ENCODE results near the gene COL1A1.

The COL1A1 gene

DNA sequence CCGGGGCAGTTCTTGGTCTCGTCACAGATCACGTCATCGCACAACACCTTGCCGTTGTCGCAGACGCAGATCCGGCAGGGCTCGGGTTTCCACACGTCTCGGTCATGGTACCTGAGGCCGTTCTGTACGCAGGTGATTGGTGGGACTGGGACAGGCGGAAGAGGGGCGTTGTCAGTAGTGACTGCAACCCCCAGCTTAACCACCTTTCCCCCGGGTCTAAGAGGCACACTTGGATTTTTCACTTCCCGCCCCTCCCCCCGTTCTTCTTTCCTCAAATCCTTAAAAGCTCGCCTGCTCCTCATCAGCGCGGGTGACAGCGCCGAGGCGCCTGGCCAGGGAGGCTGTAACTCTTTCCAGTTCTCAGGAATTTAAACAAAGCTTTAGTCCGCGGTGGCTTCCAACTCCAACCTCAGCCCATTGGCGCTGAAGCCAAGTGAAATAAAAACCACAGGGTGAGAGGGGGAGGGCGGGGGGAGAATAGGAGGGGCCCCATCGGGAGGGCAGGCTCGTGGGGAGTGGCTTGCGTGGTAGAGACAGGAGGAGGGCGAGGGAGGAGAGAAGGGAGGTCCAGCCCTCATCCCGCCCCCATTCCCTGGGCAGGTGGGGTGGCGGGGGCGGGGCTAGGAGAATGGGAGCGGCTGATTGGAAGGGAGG is 1.5 kb downstream of the COL1A1 start:
- no peak for DNase-seq (ENCODE audit: low spot score)

DNA sequence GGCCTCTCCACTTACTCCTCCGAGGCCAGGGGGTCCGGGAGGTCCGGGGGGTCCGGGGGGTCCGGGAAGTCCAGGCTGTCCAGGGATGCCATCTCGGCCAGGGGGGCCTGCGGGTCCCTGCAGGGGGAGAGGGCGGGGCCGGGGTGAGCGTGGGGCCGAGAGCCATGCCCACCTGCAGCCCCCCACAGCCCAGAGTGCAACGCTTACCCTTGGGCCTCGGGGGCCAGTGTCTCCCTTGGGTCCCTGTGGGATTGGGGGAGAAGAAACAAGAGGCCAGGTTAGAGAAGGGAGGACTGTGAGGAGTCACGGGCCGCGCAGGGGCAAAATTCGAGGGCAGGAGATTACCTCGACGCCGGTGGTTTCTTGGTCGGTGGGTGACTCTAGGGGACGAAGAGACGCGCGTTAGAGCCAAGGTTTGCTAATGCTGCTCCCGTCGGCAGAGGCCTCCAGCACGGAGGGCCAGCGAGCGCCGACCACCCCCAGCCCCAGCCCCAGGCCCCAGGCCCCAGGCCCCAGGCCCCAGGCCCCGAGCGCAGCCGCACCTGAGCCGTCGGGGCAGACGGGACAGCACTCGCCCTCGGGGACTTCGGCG is 2.1 kb downstream of the COL1A1 start:
- DNase-seq (ENCODE audit: low spot score): no peak

DNA sequence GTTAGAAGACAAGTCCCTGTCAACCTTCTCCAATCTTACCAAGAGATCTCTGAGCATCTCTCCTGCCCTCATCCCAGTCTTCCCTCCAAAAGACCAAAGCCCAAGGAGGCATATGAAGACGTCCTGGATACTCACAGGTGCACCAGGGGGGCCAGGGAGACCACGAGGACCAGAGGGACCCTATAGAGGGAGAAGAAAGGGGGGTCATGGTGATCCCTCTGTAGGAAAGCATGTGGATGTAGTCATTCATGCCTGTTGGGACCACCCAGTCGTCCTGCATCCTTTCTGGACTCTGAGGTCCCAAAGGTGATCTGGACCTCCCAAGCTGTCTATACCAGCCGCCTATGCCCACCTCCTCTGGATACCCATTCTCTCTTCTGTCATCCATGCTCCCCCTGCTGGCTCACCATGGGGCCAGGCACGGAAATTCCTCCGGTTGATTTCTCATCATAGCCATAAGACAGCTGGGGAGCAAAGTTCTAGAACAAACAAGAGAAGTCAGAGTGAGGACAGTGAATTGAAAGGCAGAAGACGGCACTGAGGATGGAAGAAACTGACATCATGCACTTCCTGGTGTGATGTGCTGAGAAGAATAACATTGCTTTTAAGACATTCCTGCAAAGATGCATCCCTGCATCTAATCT is 3.3 kb downstream of the COL1A1 start:
- DNase-seq (ENCODE audit: low spot score): no peak

DNA sequence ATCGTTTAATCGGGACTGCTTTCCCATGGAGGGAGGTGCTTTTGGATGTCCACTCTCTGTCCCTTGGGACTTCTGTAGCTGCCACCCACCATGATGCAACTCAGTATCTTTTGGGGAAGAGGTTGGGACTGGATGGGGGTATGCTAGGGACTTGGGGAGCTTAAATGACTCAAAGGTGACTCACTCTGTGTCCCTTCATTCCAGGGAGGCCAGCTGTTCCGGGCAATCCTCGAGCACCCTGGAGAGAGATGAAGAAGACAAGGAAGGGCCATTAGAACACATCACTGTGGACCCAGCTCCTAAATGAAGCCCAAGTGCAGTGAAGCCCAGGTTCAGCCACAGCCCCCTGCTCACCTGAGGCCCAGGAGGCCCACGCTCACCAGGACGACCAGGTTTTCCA is 4.6 kb downstream of the COL1A1 start:
- no peak for DNase-seq (ENCODE audit: low spot score)

DNA sequence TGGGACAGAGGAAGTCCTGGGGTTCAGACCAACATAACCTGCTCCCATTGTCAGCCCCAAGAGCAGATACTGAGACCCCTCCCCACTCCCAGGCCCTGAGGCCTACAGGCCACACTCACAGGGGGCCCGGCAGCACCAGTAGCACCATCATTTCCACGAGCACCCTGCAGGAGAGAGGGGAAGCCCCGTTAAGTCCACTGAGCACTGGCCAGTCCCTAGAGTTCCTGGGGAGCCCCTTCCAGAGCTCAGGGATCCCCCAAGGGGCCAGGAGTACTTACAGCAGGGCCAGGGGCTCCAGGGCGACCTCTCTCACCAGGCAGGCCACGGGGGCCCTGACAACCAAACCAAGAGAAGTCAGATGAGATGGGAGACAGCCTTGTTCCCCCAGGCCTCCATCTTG is 5.4 kb downstream of the COL1A1 start:
- no peak for DNase-seq (ENCODE audit: low spot score)

DNA sequence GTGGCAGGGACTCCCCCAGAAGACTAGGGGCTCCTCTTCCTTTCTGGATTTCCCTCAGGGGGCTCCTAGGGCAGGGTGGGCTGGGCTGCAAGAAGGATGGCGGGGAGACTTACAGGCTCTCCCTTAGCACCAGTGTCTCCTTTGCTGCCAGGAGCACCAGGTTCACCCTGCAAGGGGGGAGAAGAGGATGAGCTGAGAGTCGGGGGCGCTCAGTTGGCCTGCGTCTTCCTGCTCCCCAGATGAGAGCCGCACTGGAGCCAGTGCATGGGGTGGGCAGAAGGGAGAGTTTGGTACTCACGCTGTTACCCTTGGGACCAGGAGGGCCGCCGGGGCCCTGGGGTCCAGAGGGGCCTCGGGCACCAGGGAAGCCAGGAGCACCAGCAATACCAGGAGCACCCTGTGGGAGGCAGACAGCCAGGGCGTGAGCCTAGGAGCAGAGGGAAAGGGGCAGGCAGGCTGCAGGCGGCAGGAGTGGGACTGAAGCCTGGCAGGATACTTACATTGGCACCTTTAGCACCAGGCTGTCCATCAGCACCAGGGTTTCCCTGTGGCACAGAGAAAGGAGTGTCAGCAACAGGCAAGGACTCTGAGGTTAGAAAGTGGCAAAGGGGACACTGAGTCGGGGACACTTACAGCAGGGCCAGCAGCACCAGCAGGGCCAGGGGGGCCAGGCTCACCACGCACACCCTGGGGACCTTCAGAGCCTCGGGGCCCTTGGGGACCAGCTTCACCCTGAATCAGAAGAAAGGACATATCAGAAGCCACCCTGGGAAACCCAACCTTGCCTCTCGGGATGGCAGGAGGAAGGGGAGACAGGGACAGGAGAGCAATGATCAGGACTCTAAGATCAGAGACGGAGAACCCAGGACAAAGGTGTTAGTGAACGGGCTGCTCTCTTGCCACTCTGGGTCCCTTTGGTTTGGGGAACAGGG is 6.2 kb downstream of the COL1A1 start:
- no peak for DNase-seq (ENCODE audit: low spot score)

DNA sequence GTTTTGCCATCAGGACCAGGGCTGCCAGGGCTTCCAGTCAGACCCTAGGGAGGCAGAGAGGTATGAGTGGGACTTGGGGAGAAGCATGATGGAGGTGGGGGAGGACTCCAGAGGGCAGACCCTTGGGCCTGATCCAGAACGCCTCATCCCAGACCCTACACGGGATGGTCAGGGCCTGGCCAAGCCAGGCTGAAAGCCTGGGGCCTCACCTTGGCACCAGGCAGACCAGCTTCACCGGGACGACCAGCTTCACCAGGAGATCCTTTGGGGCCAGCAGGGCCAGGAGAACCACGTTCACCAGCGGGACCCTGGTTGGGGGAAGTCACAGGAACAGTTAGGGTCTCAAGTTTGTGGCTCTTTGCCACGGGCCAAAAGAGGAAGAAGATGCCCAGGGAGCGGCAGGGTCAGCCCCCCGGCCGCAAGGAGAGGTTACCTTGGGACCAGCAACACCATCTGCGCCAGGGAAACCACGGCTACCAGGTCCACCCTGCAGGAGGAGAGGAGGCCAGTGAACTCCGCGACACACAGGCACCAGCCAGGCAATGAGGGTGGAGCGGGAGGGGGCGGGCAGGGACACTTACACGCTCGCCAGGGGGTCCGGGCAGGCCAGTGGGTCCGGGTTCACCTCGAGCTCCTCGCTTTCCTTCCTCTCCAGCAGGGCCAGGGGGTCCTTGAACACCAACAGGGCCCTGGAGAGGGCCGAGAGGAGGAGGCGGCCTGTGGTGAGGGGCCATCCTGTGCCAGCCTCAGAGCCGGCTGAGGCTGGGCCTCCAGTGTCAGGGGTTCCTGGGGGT is 7.1 kb downstream of the COL1A1 start:
- no peak for DNase-seq (ENCODE audit: low spot score)

DNA sequence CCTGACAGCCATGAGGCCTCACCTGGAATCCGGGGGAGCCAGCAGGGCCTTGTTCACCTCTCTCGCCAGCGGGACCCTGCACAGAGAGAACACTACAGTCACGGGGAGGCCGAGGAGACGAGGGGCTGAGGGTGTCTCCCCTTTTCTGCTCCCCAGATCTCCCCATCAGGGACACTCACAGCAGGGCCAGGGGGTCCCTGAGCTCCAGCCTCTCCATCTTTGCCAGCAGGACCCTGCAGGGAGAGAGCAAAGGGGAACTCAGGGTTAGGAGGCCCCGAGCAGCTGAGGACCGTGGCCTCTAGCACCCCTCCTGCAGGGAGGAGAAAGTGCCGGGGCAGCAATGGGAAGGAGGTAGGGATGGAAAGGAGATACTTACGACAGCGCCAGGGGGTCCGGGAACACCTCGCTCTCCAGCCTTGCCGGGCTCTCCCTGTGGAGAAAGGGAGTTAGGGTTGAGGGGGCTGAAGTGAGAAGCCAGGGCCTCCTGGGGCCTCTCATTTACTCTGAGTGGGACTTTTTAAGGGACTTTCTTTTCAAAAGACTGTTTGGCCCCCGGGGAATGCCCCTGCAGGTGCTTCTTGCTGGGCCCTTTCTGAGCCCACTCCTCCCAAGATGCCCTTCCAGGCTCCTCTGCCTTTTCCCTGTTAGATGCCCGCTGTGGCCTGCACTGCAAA is 8.7 kb downstream of the COL1A1 start:
- DNase-seq (ENCODE audit: low spot score): no peak

DNA sequence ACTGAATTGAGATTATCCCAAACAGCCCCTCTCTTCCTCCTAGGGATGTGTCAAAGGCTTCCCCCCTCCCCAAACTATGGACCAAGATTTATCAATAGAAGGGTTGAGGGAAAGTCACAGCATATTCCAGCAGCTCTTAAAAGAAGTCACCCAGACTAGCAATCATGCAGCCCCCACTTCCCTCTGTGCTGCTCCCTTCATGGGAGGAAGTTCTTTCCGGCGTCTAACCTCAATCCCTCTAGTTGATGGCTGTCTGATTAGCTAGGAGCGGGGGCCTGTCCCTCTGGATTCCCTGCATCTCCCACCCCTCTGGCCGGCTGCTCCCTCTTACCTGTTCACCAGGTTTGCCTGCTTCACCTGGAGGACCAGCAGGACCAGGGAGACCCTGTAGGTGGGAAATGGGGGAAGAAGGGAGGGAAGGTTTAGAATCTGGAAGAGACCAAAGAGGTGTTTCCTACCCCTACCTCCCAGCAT is 9.2 kb downstream of the COL1A1 start:
- DNase-seq (ENCODE audit: low spot score): no peak

DNA sequence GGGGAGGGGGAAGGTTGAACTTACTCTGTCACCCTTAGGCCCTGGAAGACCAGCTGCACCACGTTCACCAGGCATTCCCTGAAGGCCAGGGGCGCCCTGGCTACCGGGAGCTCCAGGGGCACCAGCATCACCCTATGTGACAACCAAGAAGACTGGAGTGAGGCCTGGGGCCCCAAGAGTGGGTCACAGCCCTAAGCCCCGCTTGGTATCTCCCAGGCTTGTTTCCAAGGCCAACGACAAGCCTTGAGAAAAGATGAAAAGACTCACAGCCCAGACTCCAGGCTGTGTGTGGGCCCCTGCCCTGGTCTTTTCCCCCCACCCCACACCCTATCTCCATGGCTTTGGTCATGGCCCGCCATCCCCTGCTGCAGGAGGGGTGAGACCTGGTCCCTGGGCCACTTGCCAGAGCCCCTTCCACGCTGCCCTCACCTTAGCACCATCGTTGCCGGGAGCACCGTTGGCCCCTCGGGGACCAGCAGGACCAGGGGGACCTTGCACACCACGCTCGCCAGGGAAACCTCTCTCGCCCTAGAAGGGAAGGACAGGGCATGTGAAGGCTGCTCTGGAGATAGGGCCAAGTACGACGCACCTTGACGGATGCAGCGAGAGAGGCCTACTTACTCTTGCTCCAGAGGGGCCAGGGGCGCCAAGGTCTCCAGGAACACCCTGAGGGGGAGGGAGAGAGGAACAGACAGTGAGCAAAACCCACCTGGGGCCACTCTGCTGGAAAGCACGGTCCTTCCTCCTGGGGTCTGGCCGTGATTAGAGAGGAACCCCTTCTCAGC is 9.9 kb downstream of the COL1A1 start:
- DNase-seq (ENCODE audit: low spot score): peak; percentile 82

DNA sequence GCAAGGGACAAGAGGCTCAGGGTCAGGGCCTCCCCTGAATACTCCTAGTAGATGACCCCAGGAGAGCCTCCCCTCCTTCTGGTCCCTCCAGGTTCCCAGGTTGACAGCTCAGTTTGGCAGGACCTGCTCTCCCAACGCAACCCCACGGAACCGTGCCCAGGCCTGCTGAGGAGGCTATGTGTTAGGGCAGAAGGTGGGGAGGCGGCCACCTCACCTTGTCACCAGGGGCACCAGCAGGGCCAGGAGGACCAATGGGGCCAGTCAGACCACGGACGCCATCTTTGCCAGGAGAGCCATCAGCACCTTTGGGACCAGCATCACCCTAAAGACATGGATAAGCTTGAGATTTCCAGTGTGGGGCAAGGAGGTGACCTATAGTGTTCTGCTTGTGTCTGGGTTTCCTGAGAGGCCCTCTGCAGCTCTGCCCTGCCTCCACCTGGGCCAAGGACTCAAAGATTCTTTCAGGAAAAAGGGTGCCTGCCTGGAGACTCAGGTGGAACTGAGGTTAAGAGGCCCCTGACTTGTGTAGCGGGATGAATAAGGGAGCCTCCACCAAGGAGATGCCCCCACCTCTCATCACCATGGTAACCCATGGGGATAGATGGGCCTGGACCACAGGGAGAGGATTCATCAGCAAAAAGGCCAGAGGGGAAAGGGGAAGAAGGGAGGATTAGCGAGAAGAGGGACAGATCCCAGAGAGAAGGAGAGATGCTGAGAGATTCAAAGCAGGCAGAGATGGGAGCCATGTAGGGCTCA is 10.7 kb downstream of the COL1A1 start:
- DNase-seq (ENCODE audit: low spot score): no peak

DNA sequence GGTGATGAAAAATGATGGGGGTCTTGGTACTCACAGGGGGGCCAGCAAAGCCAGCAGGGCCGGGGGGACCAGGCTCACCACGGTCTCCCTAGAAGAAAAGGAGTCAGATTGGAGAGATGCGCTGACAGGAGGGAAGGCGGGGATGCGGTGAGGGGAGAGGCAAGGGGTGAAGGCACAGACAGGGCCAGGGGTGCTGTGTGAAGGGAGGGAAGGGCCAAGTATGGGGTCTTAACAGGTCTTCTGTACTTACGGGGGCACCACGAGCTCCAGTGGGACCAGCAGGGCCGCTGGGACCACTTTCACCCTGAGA is 11.2 kb downstream of the COL1A1 start:
- peak; percentile 84 for DNase-seq (ENCODE audit: low spot score)

DNA sequence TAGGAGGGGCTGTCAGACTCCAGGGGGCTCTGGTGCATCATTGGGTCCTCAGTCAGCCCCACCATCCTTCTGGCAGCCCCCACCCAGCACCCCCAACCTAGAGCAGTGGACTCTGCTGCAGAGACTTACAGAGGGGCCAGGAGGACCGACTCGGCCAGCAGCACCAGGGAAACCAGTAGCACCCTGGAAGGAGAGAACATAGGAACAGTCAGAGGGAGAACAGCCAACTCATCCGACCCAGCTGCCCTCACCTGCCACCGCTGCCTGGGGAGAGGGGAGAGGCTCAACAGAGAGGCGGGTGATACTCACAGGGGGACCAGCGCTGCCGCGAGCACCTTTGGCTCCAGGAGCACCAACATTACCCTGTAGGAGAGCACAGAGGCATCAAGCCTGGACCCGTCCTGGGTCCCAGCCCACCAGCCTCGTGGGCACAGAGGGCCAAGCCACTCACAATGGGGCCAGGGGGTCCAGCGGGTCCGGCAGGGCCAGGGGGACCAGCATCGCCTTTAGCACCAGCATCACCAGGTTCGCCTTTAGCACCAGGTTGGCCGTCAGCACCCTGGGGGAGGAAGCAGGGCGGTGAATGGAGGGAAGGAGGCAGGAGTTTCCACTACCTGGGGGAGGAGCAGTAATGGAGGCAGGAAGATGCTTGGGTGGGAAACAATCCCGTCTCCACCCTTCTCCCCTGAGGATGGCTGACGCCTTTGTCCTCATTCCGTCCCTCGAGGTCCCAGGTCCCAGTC is 11.7 kb downstream of the COL1A1 start:
- DNase-seq (ENCODE audit: low spot score): peak; percentile 82

DNA sequence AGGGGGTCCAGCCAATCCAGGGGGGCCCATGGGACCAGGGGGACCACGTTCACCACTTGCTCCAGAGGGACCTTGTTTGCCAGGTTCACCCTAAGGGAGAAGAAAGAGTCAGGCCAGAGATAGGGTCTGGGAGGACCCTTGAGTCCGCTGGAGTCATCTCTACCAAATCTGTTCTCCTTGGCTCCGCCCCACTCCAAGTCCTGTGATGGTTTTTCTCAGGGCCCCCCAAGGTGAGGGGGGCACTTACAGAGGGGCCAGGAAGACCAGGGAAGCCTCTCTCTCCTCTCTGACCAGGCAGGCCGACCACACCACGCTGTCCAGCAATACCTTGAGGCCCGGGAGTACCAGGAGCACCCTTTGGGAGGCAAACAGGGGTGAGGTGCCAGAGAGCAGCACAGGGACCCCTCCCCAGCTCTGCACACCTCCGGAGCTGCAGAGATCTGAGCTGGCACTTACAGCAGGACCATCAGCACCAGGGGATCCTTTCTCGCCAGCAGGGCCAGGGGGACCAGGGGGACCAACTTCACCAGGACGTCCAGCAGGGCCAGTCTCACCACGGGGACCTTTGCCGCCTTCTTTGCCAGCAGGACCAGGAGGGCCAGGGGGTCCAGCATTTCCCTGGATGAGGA is 12.4 kb downstream of the COL1A1 start:
- peak; percentile 83 for DNase-seq (ENCODE audit: low spot score)

DNA sequence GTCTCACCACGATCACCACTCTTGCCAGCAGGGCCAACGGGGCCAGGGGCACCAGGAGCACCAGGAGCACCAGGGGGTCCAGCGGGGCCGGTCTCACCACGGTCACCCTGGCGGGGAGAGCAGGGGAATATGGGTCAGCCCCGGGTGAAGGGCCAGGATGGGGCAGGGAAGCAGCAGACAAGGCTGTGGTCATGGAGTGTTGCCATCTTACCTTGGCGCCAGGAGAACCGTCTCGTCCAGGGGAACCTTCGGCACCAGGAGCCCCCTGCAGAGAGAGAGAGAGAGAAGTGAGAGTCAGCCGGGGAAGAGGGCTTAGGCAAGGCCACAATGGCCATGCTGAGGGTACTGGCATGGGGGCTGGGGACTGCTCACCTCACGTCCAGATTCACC is 12.9 kb downstream of the COL1A1 start:
- peak; percentile 78 for DNase-seq (ENCODE audit: low spot score)

DNA sequence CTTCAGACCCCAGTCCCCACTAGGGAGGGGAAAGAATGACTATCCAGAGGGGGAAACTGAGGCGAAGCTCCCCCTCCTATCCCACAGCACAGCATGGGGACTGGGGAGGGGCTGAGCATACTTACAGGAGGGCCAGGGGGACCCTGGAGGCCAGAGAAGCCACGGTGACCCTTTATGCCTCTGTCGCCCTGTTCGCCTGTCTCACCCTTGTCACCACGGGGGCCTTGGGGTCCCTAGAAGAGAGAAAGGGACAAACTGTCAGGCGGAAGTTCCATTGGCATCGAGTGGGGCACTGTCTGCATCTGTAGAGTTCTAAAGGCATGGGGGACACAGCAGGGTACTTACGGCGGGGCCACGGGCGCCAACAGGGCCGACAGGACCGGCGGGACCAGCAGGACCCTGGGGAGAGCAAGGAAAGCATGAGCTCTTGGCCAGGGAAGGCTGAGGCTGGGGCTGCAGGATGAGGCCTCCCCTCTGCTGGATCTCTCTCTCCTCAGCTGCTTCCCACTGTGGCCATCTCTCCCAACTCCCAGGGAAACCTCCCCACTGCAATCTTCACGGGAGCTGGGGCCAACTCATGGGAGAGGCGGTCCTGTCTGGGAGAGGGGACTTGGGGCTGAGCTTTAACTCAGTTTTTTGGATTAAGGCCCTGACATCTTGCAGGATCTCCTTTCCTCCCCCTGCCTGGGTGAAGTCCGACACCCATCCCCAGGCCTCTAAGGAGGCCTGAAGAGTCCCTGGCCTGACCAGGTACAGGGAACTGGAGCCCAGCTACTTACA is 13.5 kb downstream of the COL1A1 start:
- peak; percentile 80 for DNase-seq (ENCODE audit: low spot score)

DNA sequence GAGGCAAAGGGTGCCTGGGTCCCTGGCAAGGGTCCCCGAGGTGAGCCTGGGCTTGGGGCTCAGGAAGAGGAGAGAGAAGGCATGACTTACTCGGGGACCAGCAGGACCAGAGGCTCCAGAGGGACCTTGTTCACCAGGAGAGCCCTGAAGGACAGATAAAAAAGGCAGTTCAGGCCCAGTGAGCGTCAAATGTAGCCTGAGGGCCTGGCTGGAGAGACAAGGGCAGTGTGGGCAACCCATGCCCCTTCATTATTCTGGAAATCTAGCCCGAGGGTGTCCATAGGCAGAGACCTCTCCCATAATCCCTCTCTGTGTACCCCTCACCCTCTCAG is 14.1 kb downstream of the COL1A1 start:
- no peak for DNase-seq (ENCODE audit: low spot score)

Data from left forelimb (tissue), 1 donor.